ENCODE data around the gene CIDEB.

GRCh38 chr14:24347134-24347533 is 39.4 kb upstream of the CIDEB start:
- TF ChIP-seq, protein P1, sequence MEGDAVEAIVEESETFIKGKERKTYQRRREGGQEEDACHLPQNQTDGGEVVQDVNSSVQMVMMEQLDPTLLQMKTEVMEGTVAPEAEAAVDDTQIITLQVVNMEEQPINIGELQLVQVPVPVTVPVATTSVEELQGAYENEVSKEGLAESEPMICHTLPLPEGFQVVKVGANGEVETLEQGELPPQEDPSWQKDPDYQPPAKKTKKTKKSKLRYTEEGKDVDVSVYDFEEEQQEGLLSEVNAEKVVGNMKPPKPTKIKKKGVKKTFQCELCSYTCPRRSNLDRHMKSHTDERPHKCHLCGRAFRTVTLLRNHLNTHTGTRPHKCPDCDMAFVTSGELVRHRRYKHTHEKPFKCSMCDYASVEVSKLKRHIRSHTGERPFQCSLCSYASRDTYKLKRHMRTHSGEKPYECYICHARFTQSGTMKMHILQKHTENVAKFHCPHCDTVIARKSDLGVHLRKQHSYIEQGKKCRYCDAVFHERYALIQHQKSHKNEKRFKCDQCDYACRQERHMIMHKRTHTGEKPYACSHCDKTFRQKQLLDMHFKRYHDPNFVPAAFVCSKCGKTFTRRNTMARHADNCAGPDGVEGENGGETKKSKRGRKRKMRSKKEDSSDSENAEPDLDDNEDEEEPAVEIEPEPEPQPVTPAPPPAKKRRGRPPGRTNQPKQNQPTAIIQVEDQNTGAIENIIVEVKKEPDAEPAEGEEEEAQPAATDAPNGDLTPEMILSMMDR (IDR thresholded peaks at IDR 0.05; ENCODE audit: poor library complexity, severe bottlenecking) = no peak
- no peak for TF ChIP-seq POLR2AphosphoS5 (IDR thresholded peaks at IDR 0.05)
- no peak for TF ChIP-seq EP300 (conservative IDR thresholded peaks at IDR 0.05; ENCODE audit: poor library complexity, severe bottlenecking)
- TF ChIP-seq RAD21 (conservative IDR thresholded peaks at IDR 0.05) = no peak
- TF ChIP-seq EZH2 (IDR thresholded peaks at IDR 0.05; ENCODE audit: borderline replicate concordance, insufficient read depth, low read length, poor library complexity, severe bottlenecking) = no peak
- TF ChIP-seq TAF1 (IDR thresholded peaks at IDR 0.05; ENCODE audit: low read depth) = no peak
- no peak for TF ChIP-seq REST (IDR thresholded peaks at IDR 0.05; ENCODE audit: borderline replicate concordance)
- TF ChIP-seq MXI1 (conservative IDR thresholded peaks at IDR 0.05; ENCODE audit: poor library complexity, severe bottlenecking) = no peak

All from neural cell (in vitro differentiated cells).